SK-N-MC (cell line): Measurements from ENCODE around the gene LGI4.

ENCODE experiments used
- EZH2 ChIP-seq: fragments of 200-600 bp; sonication (generic); IDR thresholded peaks from one replicate; pipeline ENCODE4 v1.6.1; 2017; ENCODE audit warnings: antibody characterized with exemption
- FOXP2 ChIP-seq: optimal IDR thresholded peaks from 2 replicates; pipeline ENCODE3; 2011; ENCODE audit warnings: mild to moderate bottlenecking, moderate library complexity; ENCODE audit not compliant: insufficient read depth; ENCODE audit errors: extremely low read length, control extremely low read depth
- POLR2AphosphoS5 ChIP-seq: IDR thresholded peaks from 2 replicates; pipeline ENCODE4 v1.6.1; 2012; ENCODE audit warnings: mild to moderate bottlenecking, low read depth, low read length, borderline replicate concordance

- TF ChIP-seq EZH2 (no peak), POLR2AphosphoS5 (no peak), FOXP2 (no peak)
Observed at GRCh38 chr19:35165200-35166058, 30.6 kb upstream of the LGI4 start.
